HL-60 (cell line): ENCODE data around the gene CAVIN4.

ENCODE experiments used
- DNase-seq, 2 experiments: peaks; one replicate each; pipeline ENCODE4 v3.0.0-alpha.2; 2010 to 2020; ENCODE audit warnings: low read depth in 1 of 2, low spot score in 1 of 2
- H3K27ac ChIP-seq: fragments of 250-450 bp; sonication (Bioruptor Pico); replicated peaks from 2 replicates; pipeline ENCODE4 v1.5.1; 2020; ENCODE audit warnings: mild to moderate bottlenecking, moderate library complexity
- H3K27me3 ChIP-seq: fragments of 250-450 bp; sonication (Bioruptor Pico); 2 replicates; pipeline ENCODE4 v1.5.1; 2021; ENCODE audit warnings: mild to moderate bottlenecking, moderate library complexity; ENCODE audit not compliant: insufficient read depth, poor library complexity, severe bottlenecking
- H3K4me3 ChIP-seq: replicated peaks from 2 replicates; pipeline ENCODE4 v1.5.1; 2011; ENCODE audit warnings: mild to moderate bottlenecking, control low read depth, low read length; ENCODE audit not compliant: insufficient read depth
- GABPA ChIP-seq: IDR thresholded peaks from 2 replicates; pipeline ENCODE4 v1.6.1; 2012; ENCODE audit warnings: low read depth
- POLR2AphosphoS5 ChIP-seq: IDR thresholded peaks from 2 replicates; pipeline ENCODE4 v1.6.1; 2012; ENCODE audit warnings: low read depth
- SPI1 ChIP-seq: IDR thresholded peaks from 2 replicates; pipeline ENCODE4 v1.6.1; 2012; ENCODE audit warnings: low read depth, mild to moderate bottlenecking, borderline replicate concordance
- TF ChIP-seq, protein P1 (sequence below): IDR thresholded peaks from 2 replicates; pipeline ENCODE4 v1.6.1; 2012; ENCODE audit warnings: low read depth; ENCODE audit not compliant: insufficient replicate concordance
- TF ChIP-seq, protein P2 (sequence below): IDR thresholded peaks from one replicate; pipeline ENCODE4 v1.5.1; 2011; ENCODE audit warnings: low read length, control low read depth, inconsistent platforms; ENCODE audit not compliant: insufficient read depth

Gene CAVIN4

DNA sequence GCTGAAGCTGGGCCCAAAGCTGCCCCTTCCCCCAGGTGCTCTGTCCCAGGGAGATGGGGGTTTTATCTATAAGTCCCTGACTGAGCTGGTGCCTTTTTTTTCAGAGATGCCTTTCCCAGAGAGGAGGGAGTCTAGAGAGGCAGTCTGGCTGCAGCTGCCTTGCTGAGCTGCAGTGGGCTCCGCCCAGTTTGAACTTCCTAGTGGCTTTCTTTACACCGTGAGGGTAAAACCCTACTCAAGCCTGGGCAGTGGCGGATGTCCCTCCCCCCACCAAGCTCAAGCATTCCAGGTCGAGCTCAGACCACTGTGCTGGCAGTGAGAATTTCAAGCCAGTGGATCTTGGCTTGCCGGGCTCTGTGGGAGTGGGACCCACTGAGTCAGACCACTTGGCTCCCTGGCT is 41.3 kb downstream of the CAVIN4 start:
- no peak overlapping the region for H3K4me3 ChIP-seq
- TF ChIP-seq POLR2AphosphoS5 (no peak), SPI1 (no peak), GABPA (no peak)
- TF ChIP-seq, protein P1, sequence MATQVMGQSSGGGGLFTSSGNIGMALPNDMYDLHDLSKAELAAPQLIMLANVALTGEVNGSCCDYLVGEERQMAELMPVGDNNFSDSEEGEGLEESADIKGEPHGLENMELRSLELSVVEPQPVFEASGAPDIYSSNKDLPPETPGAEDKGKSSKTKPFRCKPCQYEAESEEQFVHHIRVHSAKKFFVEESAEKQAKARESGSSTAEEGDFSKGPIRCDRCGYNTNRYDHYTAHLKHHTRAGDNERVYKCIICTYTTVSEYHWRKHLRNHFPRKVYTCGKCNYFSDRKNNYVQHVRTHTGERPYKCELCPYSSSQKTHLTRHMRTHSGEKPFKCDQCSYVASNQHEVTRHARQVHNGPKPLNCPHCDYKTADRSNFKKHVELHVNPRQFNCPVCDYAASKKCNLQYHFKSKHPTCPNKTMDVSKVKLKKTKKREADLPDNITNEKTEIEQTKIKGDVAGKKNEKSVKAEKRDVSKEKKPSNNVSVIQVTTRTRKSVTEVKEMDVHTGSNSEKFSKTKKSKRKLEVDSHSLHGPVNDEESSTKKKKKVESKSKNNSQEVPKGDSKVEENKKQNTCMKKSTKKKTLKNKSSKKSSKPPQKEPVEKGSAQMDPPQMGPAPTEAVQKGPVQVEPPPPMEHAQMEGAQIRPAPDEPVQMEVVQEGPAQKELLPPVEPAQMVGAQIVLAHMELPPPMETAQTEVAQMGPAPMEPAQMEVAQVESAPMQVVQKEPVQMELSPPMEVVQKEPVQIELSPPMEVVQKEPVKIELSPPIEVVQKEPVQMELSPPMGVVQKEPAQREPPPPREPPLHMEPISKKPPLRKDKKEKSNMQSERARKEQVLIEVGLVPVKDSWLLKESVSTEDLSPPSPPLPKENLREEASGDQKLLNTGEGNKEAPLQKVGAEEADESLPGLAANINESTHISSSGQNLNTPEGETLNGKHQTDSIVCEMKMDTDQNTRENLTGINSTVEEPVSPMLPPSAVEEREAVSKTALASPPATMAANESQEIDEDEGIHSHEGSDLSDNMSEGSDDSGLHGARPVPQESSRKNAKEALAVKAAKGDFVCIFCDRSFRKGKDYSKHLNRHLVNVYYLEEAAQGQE, result no peak
- TF ChIP-seq, protein P2, sequence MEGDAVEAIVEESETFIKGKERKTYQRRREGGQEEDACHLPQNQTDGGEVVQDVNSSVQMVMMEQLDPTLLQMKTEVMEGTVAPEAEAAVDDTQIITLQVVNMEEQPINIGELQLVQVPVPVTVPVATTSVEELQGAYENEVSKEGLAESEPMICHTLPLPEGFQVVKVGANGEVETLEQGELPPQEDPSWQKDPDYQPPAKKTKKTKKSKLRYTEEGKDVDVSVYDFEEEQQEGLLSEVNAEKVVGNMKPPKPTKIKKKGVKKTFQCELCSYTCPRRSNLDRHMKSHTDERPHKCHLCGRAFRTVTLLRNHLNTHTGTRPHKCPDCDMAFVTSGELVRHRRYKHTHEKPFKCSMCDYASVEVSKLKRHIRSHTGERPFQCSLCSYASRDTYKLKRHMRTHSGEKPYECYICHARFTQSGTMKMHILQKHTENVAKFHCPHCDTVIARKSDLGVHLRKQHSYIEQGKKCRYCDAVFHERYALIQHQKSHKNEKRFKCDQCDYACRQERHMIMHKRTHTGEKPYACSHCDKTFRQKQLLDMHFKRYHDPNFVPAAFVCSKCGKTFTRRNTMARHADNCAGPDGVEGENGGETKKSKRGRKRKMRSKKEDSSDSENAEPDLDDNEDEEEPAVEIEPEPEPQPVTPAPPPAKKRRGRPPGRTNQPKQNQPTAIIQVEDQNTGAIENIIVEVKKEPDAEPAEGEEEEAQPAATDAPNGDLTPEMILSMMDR, result no peak
- H3K27ac ChIP-seq, result no peak overlapping the region

DNA sequence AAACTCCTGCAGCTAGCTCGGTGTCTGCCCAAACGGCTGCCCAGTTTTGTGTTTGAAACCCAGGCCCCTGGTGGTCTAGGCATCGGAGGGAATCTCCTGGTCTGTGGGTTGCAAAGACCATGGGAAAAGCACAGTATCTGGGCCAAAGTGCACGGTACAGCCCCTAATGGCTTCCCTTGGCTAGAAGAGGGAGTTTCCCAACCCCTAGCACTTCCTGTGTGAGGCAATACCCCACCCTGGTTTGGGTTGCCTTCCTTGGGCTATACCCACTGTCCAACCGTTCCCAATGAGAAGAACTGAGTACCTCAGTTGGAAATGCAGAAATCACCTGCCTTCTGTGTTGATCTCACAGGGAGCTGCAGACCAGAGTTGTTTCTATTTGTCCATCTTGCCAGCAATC is 41.8 kb downstream of the CAVIN4 start:
- no peaks in the 10 kb centered on the region for H3K27me3 ChIP-seq
- peak; percentile 31; the same call in 1 of the 2 replicates for TF ChIP-seq GABPA
- TF ChIP-seq, protein P2, result no peak
- H3K27ac ChIP-seq, result no peak overlapping the region
- no peak overlapping the region for H3K4me3 ChIP-seq
- peak in 1 of 2 experiments; percentile 45 for DNase-seq

More for the DNA sequence above, 41.3 kb downstream of the CAVIN4 start:
- H3K27me3 ChIP-seq, result no peaks in the 10 kb centered on the region
- DNase-seq, result no peak

DNA sequence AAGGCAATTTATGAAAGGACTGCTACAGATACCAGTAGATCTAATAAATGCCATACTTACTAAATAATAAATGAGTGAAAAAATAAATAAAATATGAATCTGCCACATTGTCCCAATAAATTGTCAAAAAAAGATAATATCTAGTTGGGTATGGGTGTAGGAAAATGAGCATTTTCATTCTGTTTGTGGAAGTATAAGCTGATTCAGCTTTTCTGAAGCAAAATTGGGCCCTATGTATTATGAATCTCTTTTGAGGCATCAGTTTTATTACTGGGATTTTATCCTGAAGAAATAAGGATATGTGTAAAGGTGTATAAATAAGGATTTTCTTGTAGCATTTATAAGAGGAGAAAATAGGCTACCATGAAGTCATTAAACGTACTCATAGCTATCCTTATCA is 46.1 kb downstream of the CAVIN4 start:
- Histone ChIP-seq H3K4me3 (no peak overlapping the region), H3K27ac (no peak overlapping the region), H3K27me3 (no peaks in the 10 kb centered on the region)
- no peak for DNase-seq
- TF ChIP-seq SPI1, result no peak
- TF ChIP-seq GABPA, result no peak
- TF ChIP-seq, protein P1, result no peak
- TF ChIP-seq, protein P2, result no peak
- TF ChIP-seq POLR2AphosphoS5, result no peak

DNA sequence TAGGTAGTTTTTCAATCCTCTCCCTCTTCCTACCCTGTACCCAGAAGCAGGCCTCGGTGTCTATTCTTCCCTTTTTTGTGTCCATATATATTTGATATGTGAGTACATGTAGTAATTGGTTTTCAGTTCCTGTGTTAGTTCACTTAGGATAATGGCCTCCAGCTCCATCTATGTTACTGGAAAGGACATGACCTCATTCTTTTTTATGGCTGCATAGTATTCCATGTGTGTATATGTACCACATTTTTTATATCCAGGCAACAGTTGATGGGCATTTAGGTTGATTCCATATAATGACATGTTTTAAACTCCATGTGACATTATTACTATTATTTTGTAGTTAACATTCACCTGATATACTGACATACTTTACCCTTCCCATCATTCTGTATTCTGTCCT is 49.1 kb downstream of the CAVIN4 start:
- Histone ChIP-seq H3K27ac (no peak overlapping the region), H3K27me3 (no peaks in the 10 kb centered on the region), H3K4me3 (no peak overlapping the region)
- TF ChIP-seq SPI1 (no peak), POLR2AphosphoS5 (no peak), GABPA (no peak)
- TF ChIP-seq, protein P2, result no peak
- TF ChIP-seq, protein P1, result no peak
- no peak for DNase-seq
